LNCaP clone FGC (cell line): ENCODE data around the gene NEMF.
A peak's percentile ranks its signal among the peaks of the same experiment; 100 is the strongest.

Source experiments
- DNase-seq: peaks from one replicate; pipeline ENCODE4 v3.0.0-alpha.2; 2011; ENCODE audit warnings: low read depth
- H3K4me3 ChIP-seq: 2 replicates; pipeline ENCODE4 v1.5.1; 2011; ENCODE audit warnings: mild to moderate bottlenecking, low read depth, low read length, control low read depth
- CTCF ChIP-seq: IDR thresholded peaks from 2 replicates; pipeline ENCODE4 v1.5.1; 2012; ENCODE audit warnings: mild to moderate bottlenecking; ENCODE audit not compliant: control insufficient read depth, insufficient read depth; ENCODE audit errors: extremely low read depth

The NEMF gene

DNA sequence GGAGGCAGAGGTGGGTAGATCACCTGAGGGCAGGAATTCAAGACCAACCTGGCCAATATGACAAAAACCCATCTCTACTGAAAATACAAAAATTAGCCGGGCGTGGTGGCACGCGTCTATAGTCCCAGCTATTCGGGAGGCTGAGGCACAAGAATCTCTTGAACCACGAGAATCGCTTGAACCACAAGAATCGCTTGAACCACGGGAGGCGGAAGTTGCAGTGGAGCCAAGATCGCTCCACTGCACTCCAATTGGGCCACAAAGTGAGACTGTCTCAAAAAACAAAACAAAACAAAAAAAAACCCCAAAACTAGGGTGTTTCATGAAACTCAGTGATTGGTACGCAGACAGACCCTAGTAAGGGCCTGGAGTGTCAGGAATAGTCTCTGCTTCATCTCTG lies 33.9 kb upstream of the NEMF start:
- DNase-seq: no peak
- no peak overlapping the region for H3K4me3 ChIP-seq

GRCh38 chr14:49882826-49883694 lies 30.5 kb upstream of the NEMF start:
- TF ChIP-seq CTCF: no peak
- DNase-seq: no peak
- H3K4me3 ChIP-seq: no peak overlapping the region

More for the DNA sequence above, 33.9 kb upstream of the NEMF start:
- no peak for TF ChIP-seq CTCF

DNA sequence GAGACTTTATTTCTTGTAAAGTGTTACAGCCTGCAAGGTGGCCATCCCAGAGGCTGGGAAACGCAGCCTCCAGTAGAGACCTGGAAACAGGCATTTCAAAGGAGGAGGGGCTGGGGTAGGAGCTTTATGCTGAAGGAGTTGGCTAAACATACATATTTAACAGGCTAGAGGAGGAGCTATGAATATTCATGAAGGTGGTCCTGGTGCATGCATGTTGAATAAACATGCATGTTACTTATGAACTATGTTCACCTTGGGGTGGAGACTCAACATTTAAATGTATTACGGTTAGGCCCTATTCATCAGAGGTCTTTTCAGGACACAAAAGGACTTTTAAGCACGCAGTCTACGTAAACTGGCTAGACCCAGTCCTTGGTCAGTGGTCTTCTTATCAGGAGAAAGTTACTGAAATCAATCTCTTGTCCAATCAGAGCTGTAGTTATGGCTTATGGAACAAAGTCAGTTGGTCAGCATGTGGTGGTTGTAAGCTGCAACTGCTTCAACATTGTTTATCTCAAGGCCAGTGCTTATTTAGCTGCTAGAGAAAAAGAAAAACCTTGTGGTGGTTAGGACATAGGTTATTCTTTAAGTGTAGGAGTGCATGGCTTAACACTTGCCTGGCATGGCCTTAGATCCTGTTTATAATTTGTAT lies 28.9 kb upstream of the NEMF start:
- no peak for DNase-seq
- TF ChIP-seq CTCF: no peak
- H3K4me3 ChIP-seq: no peak overlapping the region

DNA sequence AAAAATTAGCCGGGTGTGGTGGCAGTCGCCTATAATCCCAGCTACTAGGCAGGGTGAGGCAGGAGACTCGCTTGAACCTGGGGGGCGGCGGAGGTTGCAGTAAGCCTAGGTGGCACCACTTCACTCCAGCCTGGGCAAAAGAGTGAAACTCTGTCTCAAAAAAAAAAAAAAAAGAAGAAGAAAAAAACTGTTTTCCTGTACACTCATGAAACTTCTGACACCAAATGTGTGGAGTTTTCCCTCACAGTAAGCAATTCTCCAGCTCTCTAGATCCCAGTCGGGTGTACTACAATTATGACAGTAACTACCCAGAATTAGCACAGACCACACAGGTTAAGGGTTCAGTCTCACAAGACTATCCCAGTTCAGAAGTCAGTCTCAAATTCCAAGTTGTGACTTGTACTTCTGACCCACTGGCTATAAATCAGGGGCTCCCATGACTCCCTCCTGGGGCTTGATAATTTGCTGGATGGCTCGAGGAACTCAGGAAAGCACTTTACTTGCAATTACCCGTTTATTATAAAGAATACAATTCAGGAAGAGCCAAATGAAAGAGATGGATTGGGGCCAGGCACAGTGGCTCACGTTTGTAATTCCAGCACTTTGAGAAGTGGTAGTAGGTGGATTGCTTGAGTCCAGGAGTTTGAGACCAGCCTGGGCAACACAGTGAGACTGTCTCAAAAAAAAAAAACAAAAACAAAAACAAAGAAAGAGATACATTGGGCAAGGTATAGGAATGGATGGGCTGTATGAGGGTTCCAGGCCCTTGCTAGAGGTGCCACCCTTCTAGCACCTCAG lies 27.9 kb upstream of the NEMF start:
- H3K4me3 ChIP-seq: no peak overlapping the region
- no peak for TF ChIP-seq CTCF
- no peak for DNase-seq

DNA sequence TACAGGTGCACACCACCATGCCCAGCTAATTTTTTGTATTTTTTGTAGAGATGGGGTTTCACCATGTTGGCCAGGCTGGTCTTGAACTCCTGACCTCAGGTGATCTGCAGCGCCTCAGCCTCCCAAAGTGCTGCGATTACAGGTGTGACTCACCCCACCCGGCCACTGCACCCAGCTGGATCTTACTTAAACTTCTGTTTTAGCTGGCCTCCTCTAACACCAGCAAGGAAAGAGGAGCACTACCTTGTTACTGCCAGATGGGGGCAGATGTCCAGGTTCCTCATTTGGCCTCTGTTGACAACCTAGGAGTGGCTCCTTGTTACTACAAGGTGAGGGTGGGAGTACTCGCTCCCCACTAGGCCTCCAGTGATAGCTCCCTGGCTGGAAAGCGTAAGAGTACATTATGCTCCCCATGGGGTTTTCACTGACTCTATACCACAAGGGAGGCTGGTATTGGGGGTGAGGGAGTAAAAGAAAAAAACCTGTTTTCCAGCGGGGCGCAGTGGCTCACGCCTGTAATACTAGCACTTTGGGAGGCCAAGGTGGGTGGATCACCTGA lies 27.1 kb upstream of the NEMF start:
- H3K4me3 ChIP-seq: no peak overlapping the region
- peak; percentile 56 for TF ChIP-seq CTCF
- peak; percentile 22 for DNase-seq

- H3K4me3 ChIP-seq: no peak overlapping the region
- no peak for TF ChIP-seq CTCF
- DNase-seq: no peak
These were observed 24.1 kb upstream of the NEMF start for GRCh38 chr14:49876563-49877127.
